ENCODE results near the gene GINS2.

DNA sequence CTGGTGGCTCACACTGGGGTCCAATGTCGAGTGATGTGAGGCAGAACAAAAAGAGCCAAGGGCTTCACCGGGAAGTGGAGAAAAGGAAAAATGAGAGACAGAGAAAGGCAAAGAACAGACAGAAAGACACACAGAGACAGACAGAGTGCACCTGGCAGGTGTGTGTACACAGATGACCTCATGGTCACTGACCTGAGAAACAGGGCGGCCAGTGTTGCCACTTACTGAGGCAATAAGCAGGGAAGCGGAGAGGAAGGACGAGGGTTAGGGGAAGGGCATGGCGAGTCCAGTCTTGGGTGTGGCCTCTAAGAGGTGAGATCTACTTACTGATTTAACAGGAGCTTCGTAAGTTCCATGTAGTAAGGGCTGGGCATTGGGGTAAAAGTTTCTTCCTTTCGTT lies 7.5 kb downstream of the GINS2 start:
- TF ChIP-seq, protein P1, sequence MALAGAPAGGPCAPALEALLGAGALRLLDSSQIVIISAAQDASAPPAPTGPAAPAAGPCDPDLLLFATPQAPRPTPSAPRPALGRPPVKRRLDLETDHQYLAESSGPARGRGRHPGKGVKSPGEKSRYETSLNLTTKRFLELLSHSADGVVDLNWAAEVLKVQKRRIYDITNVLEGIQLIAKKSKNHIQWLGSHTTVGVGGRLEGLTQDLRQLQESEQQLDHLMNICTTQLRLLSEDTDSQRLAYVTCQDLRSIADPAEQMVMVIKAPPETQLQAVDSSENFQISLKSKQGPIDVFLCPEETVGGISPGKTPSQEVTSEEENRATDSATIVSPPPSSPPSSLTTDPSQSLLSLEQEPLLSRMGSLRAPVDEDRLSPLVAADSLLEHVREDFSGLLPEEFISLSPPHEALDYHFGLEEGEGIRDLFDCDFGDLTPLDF (CRISPR knock-in tag; IDR thresholded peaks at IDR 0.05): no peak
- TF ChIP-seq, protein P2, sequence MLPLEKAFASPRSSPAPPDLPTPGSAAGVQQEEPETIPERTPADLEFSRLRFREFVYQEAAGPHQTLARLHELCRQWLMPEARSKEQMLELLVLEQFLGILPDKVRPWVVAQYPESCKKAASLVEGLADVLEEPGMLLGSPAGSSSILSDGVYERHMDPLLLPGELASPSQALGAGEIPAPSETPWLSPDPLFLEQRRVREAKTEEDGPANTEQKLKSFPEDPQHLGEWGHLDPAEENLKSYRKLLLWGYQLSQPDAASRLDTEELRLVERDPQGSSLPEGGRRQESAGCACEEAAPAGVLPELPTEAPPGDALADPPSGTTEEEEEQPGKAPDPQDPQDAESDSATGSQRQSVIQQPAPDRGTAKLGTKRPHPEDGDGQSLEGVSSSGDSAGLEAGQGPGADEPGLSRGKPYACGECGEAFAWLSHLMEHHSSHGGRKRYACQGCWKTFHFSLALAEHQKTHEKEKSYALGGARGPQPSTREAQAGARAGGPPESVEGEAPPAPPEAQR (CRISPR knock-in tag; IDR thresholded peaks at IDR 0.05): no peak
